ENCODE measurements around the gene RASSF5.

The RASSF5 gene

DNA sequence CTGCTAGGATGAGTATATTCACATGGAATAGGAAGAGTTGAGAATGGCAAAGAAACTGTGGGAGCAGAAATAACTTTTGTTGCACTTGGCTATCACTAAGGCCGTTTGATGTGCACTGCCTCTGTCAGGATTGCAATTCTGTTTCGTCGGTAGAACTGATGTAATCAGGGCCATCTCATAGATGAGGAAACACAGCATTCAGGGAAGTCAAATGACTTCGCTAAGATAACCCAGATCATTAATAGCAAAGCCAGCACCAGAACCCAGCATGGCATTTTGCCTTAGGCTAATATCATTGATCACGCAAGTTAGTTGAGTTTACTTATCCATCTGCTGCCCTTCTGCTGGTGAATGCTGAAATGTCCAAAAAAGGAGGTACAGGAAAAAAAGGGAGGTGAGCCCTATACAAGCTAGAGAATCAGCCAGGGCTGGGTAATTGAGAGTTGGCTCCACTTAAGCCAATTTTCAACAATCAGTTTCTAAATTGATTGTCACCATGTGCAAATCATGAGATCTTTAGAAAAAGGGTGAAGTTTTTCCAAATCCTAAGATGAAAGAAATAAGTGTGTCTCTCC, 7.6 kb downstream of the RASSF5 start:
- H2AFZ ChIP-seq (ENCODE audit: low read length): no peak overlapping the region
- H3K27me3 ChIP-seq (replicated peaks; ENCODE audit: insufficient read depth, low read length): no peaks in the 10 kb centered on the region
- TF ChIP-seq EZH2phosphoT487 (IDR thresholded peaks at IDR 0.05; ENCODE audit: low read length) (no peak), EZH2 (optimal IDR thresholded peaks at IDR 0.05; ENCODE audit: low read depth, low read length) (no peak)
- TF ChIP-seq, protein P1, sequence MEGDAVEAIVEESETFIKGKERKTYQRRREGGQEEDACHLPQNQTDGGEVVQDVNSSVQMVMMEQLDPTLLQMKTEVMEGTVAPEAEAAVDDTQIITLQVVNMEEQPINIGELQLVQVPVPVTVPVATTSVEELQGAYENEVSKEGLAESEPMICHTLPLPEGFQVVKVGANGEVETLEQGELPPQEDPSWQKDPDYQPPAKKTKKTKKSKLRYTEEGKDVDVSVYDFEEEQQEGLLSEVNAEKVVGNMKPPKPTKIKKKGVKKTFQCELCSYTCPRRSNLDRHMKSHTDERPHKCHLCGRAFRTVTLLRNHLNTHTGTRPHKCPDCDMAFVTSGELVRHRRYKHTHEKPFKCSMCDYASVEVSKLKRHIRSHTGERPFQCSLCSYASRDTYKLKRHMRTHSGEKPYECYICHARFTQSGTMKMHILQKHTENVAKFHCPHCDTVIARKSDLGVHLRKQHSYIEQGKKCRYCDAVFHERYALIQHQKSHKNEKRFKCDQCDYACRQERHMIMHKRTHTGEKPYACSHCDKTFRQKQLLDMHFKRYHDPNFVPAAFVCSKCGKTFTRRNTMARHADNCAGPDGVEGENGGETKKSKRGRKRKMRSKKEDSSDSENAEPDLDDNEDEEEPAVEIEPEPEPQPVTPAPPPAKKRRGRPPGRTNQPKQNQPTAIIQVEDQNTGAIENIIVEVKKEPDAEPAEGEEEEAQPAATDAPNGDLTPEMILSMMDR (IDR thresholded peaks at IDR 0.05; ENCODE audit: low read length): no peak
- H3K9ac ChIP-seq (ENCODE audit: low read length): no peak overlapping the region
- no peak for DNase-seq
- H3K4me3 ChIP-seq (ENCODE audit: low read length): no peak overlapping the region
- no peak overlapping the region for H3K4me2 ChIP-seq (ENCODE audit: low read depth, low read length)
- no peaks in the 10 kb centered on the region for H4K20me1 ChIP-seq (ENCODE audit: insufficient read depth, low read length)
- H3K36me3 ChIP-seq (replicated peaks; ENCODE audit: insufficient read depth, low read length): no peaks in the 10 kb centered on the region
- peaks cover 10% of the 10 kb centered on the region for H3F3A ChIP-seq (ENCODE audit: insufficient read depth, low read length)
- no peaks in the 10 kb centered on the region for H3K9me2 ChIP-seq (replicated peaks; ENCODE audit: insufficient read depth, low read length)
- no peaks in the 10 kb centered on the region for H3K79me2 ChIP-seq (ENCODE audit: low read length)
- peaks cover 45% of the 10 kb centered on the region for H3K4me1 ChIP-seq (ENCODE audit: low read length)
- no peaks in the 10 kb centered on the region for H3K9me3 ChIP-seq (replicated peaks; ENCODE audit: insufficient read depth, low read length)
- H3K27ac ChIP-seq (ENCODE audit: low read length): no peak overlapping the region

- Histone ChIP-seq H3K79me2 (ENCODE audit: low read length) (no peaks in the 10 kb centered on the region), H3K27me3 (replicated peaks; ENCODE audit: insufficient read depth, low read length) (no peaks in the 10 kb centered on the region), H3K4me1 (ENCODE audit: low read length) (peaks cover 45% of the 10 kb centered on the region), H2AFZ (ENCODE audit: low read length) (no peak overlapping the region), H3K4me3 (ENCODE audit: low read length) (no peak overlapping the region), H3K9me2 (replicated peaks; ENCODE audit: insufficient read depth, low read length) (no peaks in the 10 kb centered on the region), H3K4me2 (ENCODE audit: low read depth, low read length) (peak overlapping the region; percentile 13; the same call in 1 of the 2 replicates), H3K9ac (ENCODE audit: low read length) (no peak overlapping the region), H3K36me3 (replicated peaks; ENCODE audit: insufficient read depth, low read length) (no peaks in the 10 kb centered on the region), H3K27ac (ENCODE audit: low read length) (peak overlapping the region; percentile 66; the same call in 1 of the 2 replicates), H4K20me1 (ENCODE audit: insufficient read depth, low read length) (no peaks in the 10 kb centered on the region), H3F3A (ENCODE audit: insufficient read depth, low read length) (peaks cover 10% of the 10 kb centered on the region), H3K9me3 (replicated peaks; ENCODE audit: insufficient read depth, low read length) (no peaks in the 10 kb centered on the region)
- DNase-seq: no peak
- TF ChIP-seq, protein P1 (IDR thresholded peaks at IDR 0.05; ENCODE audit: low read length): no peak
- TF ChIP-seq EZH2phosphoT487 (IDR thresholded peaks at IDR 0.05; ENCODE audit: low read length) (no peak), EZH2 (optimal IDR thresholded peaks at IDR 0.05; ENCODE audit: low read depth, low read length) (no peak)
Measured at GRCh38 chr1:206516728-206516990, 9.3 kb downstream of the RASSF5 start.

GRCh38 chr1:206517784-206518183, 10.5 kb downstream of the RASSF5 start:
- Histone ChIP-seq H3F3A (ENCODE audit: insufficient read depth, low read length) (peaks cover 10% of the 10 kb centered on the region), H3K4me2 (ENCODE audit: low read depth, low read length) (peak overlapping the region; percentile 13; the same call in 1 of the 2 replicates), H4K20me1 (ENCODE audit: insufficient read depth, low read length) (no peaks in the 10 kb centered on the region), H3K4me3 (ENCODE audit: low read length) (no peak overlapping the region), H3K9me2 (replicated peaks; ENCODE audit: insufficient read depth, low read length) (no peaks in the 10 kb centered on the region), H3K9me3 (replicated peaks; ENCODE audit: insufficient read depth, low read length) (no peaks in the 10 kb centered on the region), H3K27me3 (replicated peaks; ENCODE audit: insufficient read depth, low read length) (no peaks in the 10 kb centered on the region), H3K79me2 (ENCODE audit: low read length) (no peaks in the 10 kb centered on the region), H2AFZ (ENCODE audit: low read length) (no peak overlapping the region), H3K4me1 (ENCODE audit: low read length) (peaks cover 45% of the 10 kb centered on the region), H3K27ac (ENCODE audit: low read length) (peak overlapping the region; percentile 66; the same call in 1 of the 2 replicates), H3K9ac (ENCODE audit: low read length) (no peak overlapping the region), H3K36me3 (replicated peaks; ENCODE audit: insufficient read depth, low read length) (no peaks in the 10 kb centered on the region)
- no peak for DNase-seq
- TF ChIP-seq, protein P1 (IDR thresholded peaks at IDR 0.05; ENCODE audit: low read length): no peak
- TF ChIP-seq EZH2 (optimal IDR thresholded peaks at IDR 0.05; ENCODE audit: low read depth, low read length) (no peak), EZH2phosphoT487 (IDR thresholded peaks at IDR 0.05; ENCODE audit: low read length) (no peak)

All from MM.1S (cell line).